B cell (primary cell): ENCODE data around the gene SPOCK3. TPM values are rescaled to one million over a fixed set of nuclear protein-coding genes. Genes with fewer than 3 reads are reported as not detected.

Experiments used
- ATAC-seq: fragments of 200-7000 bp; cut with Tn5 transposase; one replicate; pipeline ENCODE4 v1.10.0; 2021; ENCODE audit warnings: low read depth, mild to moderate bottlenecking, moderate number of reproducible peaks, moderate library complexity
- CTCF ChIA-PET: fragments of 350-600 bp; sonication (Branson Sonifier 250); formaldehyde crosslinking; loops from one replicate; lab custom pipeline; 2021; ENCODE audit warnings: antibody characterized with exemption, inconsistent platforms; lab: Charles Lee
- POLR2A ChIA-PET: fragments of 350-600 bp; sonication (Branson Sonifier 250); formaldehyde crosslinking; loops from one replicate; lab custom pipeline; 2021; ENCODE audit warnings: antibody characterized with exemption; lab: Charles Lee
- DNase-seq: peaks from one replicate; pipeline ENCODE4 v3.0.0; 2013
- H2AFZ ChIP-seq: 2 replicates; pipeline ENCODE4 v1.6.1; 2012; ENCODE audit warnings: mild to moderate bottlenecking, low read depth, low read length; ENCODE audit not compliant: insufficient read depth, poor library complexity, severe bottlenecking
- H3K27ac ChIP-seq, 2 donors: 1 replicate in 1 of 2; 2 replicates in 1 of 2; pipeline ENCODE4 v1.5.1; 2012 to 2013; ENCODE audit warnings: low read length in 2 of 2, mild to moderate bottlenecking in 2 of 2, moderate library complexity in 1 of 2
- H3K27me3 ChIP-seq, 4 experiments: fragments of 200-600 bp in 1 of 4; sonication (generic) in 1 of 4; replicated peaks in 1 of 4; 1 replicate in 2 of 4; 2 replicates in 2 of 4; pipeline versions ENCODE4 v1.6.1 to v1.7.0; 2013 to 2016; ENCODE audit warnings: low read length in 3 of 4, mild to moderate bottlenecking in 2 of 4, mixed read lengths in 1 of 4, moderate library complexity in 1 of 4; ENCODE audit not compliant: insufficient read depth in 4 of 4, control insufficient read depth in 3 of 4; ENCODE audit errors: control extremely low read depth in 1 of 4
- H3K36me3 ChIP-seq, 2 experiments: replicated peaks in 1 of 2; 1 replicate in 1 of 2; 2 replicates in 1 of 2; pipeline versions ENCODE4 v1.6.1 to v1.7.1; 2013; ENCODE audit warnings: low read length in 1 of 2; ENCODE audit not compliant: insufficient read depth in 2 of 2, control insufficient read depth in 1 of 2; ENCODE audit errors: control extremely low read depth in 1 of 2, extremely low read depth in 1 of 2
- H3K4me1 ChIP-seq, 2 donors: fragments of 200-600 bp in 1 of 2; sonication (generic) in 1 of 2; 1 replicate in 1 of 2; 2 replicates in 1 of 2; pipeline versions ENCODE4 v1.5.1 to v1.6.1; 2013 to 2017; ENCODE audit warnings: low read length in 2 of 2; ENCODE audit not compliant: control insufficient read depth in 2 of 2, insufficient read depth in 2 of 2
- H3K4me2 ChIP-seq: replicated peaks from 2 replicates; pipeline ENCODE3; 2012; ENCODE audit warnings: mild to moderate bottlenecking, low read depth, low read length; ENCODE audit not compliant: poor library complexity, severe bottlenecking
- H3K4me3 ChIP-seq, 5 experiments: fragments of 200-600 bp in 1 of 5; sonication (generic) in 1 of 5; 1 replicate in 3 of 5; 2 replicates in 2 of 5; pipeline versions ENCODE4 v1.5.1 to v1.7.0; 2011 to 2016; ENCODE audit warnings: low read length in 4 of 5, mild to moderate bottlenecking in 4 of 5, low read depth in 2 of 5, control low read depth in 1 of 5, moderate library complexity in 1 of 5; ENCODE audit not compliant: insufficient read depth in 1 of 5; ENCODE audit errors: control extremely low read depth in 1 of 5, extremely low read depth in 1 of 5
- H3K79me2 ChIP-seq: fragments of 200-600 bp; sonication (generic); one replicate; pipeline ENCODE4 v1.6.0; 2016; ENCODE audit warnings: low read length; ENCODE audit not compliant: control insufficient read depth, insufficient read depth
- H3K9ac ChIP-seq: fragments of 200-600 bp; sonication (generic); 2 replicates; pipeline ENCODE4 v1.6.1; 2017; ENCODE audit warnings: mild to moderate bottlenecking, low read length, moderate library complexity
- H3K9me3 ChIP-seq, 3 donors: one replicate each; pipeline versions ENCODE4 v1.6.1 to v1.7.1; 2013; ENCODE audit warnings: low read length in 2 of 3; ENCODE audit not compliant: control insufficient read depth in 2 of 3, insufficient read depth in 1 of 3; ENCODE audit errors: control extremely low read depth in 1 of 3
- H4K20me1 ChIP-seq: 2 replicates; pipeline ENCODE4 v1.6.0; 2012; ENCODE audit warnings: mild to moderate bottlenecking, low read length; ENCODE audit not compliant: insufficient read depth, control insufficient read depth, poor library complexity, severe bottlenecking
- H3K27ac Mint-ChIP-seq: one replicate; pipeline ENCODE4 v1.8.0; 2021; ENCODE audit warnings: mixed read lengths
- H3K27me3 Mint-ChIP-seq: one replicate; pipeline ENCODE4 v1.8.0; 2021; ENCODE audit warnings: mixed read lengths
- H3K4me1 Mint-ChIP-seq: one replicate; pipeline ENCODE4 v1.8.0; 2021; ENCODE audit warnings: mixed read lengths
- H3K4me3 Mint-ChIP-seq: one replicate; pipeline ENCODE4 v1.8.0; 2021; ENCODE audit warnings: mixed read lengths
- H3K9me3 Mint-ChIP-seq: one replicate; pipeline ENCODE4 v1.8.0; 2022; ENCODE audit warnings: mixed read lengths; ENCODE audit not compliant: insufficient read depth
- CTCF ChIP-seq: fragments of 200-600 bp; IDR thresholded peaks from one replicate; pipeline ENCODE4 v1.8.0; 2022; ENCODE audit warnings: antibody characterized with exemption, mild to moderate bottlenecking
- EZH2 ChIP-seq: IDR thresholded peaks from 2 replicates; pipeline ENCODE4 v1.6.1; 2012; ENCODE audit warnings: borderline replicate concordance, low read depth, mild to moderate bottlenecking, moderate library complexity, low read length; ENCODE audit not compliant: insufficient read depth, poor library complexity, severe bottlenecking
- WGBS: methylation state at CpG from one replicate; pipeline ENCODE4 v1.1.5; 2013; ENCODE audit warnings: missing lambda C conversion rate; ENCODE audit not compliant: insufficient coverage; 5-methylcytosine and 5-hydroxymethylcytosine counted together
- intact Hi-C: fragments of 100-400 bp; cut with micrococcal nuclease; formaldehyde crosslinking; loops from one replicate; pipeline ENCODE4 v1.10.0; 2022
- polyA plus RNA-seq: library from polyadenylated mRNA; depleted of rRNA; stranded (reverse); fragments of >200 nt; gene quantifications from 2 replicates; pipeline ENCODE4 v1.2.3, GENCODE V29; 2012
- total RNA-seq, 2 donors: library from RNA; stranded (reverse); fragments of 120-200 nt in 1 of 2; gene quantifications; 1 replicate in 1 of 2; 2 replicates in 1 of 2; pipeline versions ENCODE4 v1.2.3 to v1.2.4, GENCODE V29; 2013 to 2022

Gene SPOCK3
- total and polyA plus RNA-seq, 2 donors (not counting 1 experiment from before 2014, with no cell fraction given) = not detected

GRCh38 chr4:167232805-167233684 lies 1.2 kb downstream of the SPOCK3 start:
- H4K20me1 ChIP-seq = no peaks in the 10 kb centered on the region
- H2AFZ ChIP-seq = no peak overlapping the region
- peaks cover 10% of the 10 kb centered on the region for H3K4me1 Mint-ChIP-seq
- ChIA-PET POLR2A (no interaction called here), CTCF (no interaction called here)
- no peaks in the 10 kb centered on the region for H3K79me2 ChIP-seq
- peaks cover 0 to 18% (median 6%) of the 10 kb centered on the region in 4 experiments for H3K27me3 ChIP-seq
- no peak overlapping the region for H3K27ac Mint-ChIP-seq
- no peak overlapping the region for H3K4me2 ChIP-seq
- WGBS = 90% methylated on average over 18 of the region's 25 CpGs
- no peak for TF ChIP-seq EZH2
- no peak for TF ChIP-seq CTCF
- peaks cover 28% of the 10 kb centered on the region for H3K27me3 Mint-ChIP-seq
- ATAC-seq = no peak
- peaks cover 0 to 9% (median 0%) of the 10 kb centered on the region in 3 donors for H3K9me3 ChIP-seq
- intact Hi-C loops = no loop called here
- peaks cover 4 to 10% of the 10 kb centered on the region in 2 donors for H3K4me1 ChIP-seq
- H3K36me3 ChIP-seq = no peaks in the 10 kb centered on the region
- no peak overlapping the region for H3K4me3 Mint-ChIP-seq
- no peak overlapping the region for H3K4me3 ChIP-seq
- no peaks in the 10 kb centered on the region for H3K9me3 Mint-ChIP-seq
- no peak overlapping the region for H3K9ac ChIP-seq
- no peak for DNase-seq
- H3K27ac ChIP-seq = no peak overlapping the region

- Mint-ChIP-seq H3K9me3 (no peaks in the 10 kb centered on the region), H3K4me1 (peaks cover 10% of the 10 kb centered on the region), H3K27ac (no peak overlapping the region), H3K4me3 (no peak overlapping the region), H3K27me3 (peaks cover 26% of the 10 kb centered on the region)
- intact Hi-C loops = no loop called here
- no peaks in the 10 kb centered on the region for H3K36me3 ChIP-seq
- TF ChIP-seq EZH2 (no peak), CTCF (no peak)
- peaks cover 0 to 9% (median 0%) of the 10 kb centered on the region in 3 donors for H3K9me3 ChIP-seq
- ChIA-PET POLR2A (no interaction called here), CTCF (no interaction called here)
- H4K20me1 ChIP-seq = no peaks in the 10 kb centered on the region
- H3K27ac ChIP-seq = no peak overlapping the region
- no peak for ATAC-seq
- no peak overlapping the region for H2AFZ ChIP-seq
- H3K4me1 ChIP-seq = peaks cover 4 to 10% of the 10 kb centered on the region in 2 donors
- no CpG with 5 or more reads among the region's 5 CpGs for WGBS
- no peaks in the 10 kb centered on the region for H3K79me2 ChIP-seq
- no peak overlapping the region for H3K4me3 ChIP-seq
- no peak for DNase-seq
- H3K9ac ChIP-seq = no peak overlapping the region
- peaks cover 0 to 9% (median 5%) of the 10 kb centered on the region in 4 experiments for H3K27me3 ChIP-seq
- no peak overlapping the region for H3K4me2 ChIP-seq
Observed at GRCh38 chr4:167230744-167231143, 3.5 kb downstream of the SPOCK3 start.
